Retina (tissue), 1 donor: ENCODE results near the gene NXT1.

ENCODE experiments used
- DNase-seq: peaks from one replicate; pipeline ENCODE4 v3.0.0-alpha.2; 2016

The NXT1 gene

DNA sequence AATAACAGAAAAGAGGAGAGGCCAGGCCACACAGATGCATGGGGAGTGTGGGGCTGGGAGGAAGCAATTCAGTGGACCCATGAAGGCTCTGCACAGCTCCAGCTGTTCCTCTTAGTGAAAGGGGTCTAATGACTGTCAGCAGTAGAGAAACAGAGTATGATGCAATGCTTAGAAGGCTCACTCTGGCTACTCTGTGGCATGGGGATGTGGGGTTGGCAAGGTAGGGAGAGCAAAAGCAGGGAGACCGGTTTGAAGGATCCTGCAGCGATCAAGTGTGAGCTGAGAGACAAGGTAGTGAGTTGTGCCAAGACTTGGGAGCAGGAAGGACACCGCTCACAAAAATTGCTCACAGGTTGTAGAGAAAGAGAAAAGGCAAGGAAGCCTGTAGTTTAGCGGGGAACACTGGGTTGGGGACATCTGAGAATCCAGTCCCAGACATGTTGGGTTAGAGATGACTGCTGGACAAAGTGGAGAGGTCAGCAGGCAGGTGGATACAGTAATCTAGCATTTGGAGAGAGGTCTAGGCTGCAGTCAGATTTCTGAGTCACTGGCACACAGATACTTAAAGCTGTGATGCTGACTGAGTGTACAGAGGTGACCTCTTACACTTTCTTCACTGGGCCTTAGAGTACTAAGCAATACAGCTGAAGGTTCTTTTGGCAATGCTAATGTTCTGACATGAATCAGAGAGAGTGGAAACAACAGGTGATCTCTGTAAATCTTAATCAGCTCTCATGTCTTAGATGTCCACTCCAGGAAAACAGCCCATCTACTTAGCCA lies 43.6 kb downstream of the NXT1 start:
- DNase-seq, result no peak

DNA sequence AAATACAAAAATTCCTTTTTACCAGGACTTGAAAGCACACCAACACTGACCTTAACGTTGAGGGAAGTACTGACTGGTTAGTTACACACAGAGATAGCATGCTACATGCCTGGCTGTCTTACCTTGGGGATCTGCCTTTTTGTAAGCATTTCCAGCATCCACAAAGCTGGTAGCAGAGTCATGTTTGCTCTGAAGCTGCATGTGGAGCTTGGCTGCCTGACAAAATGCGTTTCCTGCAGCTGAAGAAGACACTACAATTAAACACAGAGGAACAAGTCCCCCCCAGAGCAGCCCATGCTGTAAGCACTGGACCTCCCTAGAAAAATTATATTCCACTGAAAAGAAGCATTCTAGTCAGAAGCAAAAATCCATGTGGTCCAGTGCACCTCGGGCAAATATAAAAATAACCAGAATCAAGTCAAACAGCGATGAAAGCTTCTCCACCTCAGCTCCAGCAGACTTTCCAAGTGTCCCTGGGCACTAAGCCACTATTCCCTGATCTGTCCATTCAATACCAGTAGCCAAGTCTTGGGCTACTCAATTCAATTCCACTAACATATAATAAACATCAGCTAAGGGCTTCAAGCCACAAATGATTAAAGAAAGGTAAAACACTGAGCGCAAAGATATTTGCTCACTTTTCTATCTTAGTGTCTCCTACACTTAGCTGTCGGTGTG lies 46.5 kb downstream of the NXT1 start:
- no peak for DNase-seq

DNA sequence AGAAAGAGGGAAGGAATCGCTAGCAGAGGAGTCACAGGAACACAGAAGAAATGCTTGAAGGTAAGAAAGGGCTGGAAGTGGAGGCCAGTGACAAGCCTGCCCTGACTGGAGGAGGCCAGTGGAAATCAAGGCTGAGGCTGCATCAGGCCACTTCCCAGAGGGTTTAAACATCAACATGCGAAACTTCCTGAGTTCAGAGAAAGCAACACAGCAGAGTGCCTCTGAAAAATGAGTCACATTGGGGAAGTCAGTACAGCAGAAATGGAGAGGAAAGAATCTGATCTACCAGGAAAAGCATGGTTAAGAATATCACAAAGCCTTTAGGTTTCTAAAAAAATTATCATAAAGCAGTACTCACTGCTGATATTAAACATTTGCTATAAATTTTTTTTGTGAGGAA lies 47.4 kb downstream of the NXT1 start:
- DNase-seq, result no peak

DNA sequence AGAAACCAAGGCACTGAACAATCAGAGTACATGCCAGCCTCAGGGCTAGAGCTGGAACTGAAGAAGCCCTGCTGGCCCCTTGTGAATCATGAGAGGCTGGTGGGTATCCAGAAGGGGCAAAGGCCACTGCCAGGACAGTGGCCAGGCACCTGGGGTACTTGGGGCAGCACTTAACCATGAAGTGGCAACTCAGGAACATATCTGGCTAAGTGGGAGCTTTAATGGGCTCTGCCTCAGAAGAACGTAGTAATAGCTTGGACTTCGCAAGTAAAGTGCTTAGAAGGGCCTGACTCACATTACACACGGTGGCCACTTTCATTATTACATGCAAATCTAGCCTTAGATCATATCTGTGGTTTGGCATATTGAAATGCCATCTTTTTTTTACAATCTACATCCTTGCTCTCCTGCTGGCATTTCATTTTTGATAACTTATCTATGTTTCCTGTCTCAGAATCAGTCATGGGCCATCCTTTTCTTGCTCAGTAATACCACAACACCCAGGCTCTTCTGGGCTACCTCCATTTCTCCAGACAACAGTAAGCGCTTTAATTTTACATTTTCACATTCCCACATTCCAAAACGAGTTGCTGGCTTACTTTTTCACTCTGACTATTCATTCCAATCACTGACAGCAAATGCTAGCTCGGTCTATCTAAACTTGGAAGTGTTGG lies 49.1 kb downstream of the NXT1 start:
- DNase-seq, result no peak

DNA sequence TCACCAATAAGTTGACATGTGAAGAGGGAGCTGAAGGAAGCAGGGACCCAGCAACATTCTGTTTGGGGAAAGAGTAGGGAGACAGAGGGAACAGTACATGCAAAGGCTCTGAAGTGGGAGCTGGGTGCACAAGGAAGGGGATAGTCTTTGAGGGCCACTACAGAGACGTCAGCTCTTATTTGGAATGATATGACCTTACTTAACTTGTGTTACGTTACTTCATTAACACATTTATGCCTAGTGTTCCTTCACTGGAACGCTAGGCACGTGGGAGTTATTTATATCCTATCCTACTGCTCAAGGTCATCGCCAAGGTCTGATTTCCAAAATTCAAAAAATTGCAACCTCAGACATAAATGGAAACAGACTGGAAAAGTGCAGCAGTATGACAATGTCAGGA lies 50.5 kb downstream of the NXT1 start:
- no peak for DNase-seq

DNA sequence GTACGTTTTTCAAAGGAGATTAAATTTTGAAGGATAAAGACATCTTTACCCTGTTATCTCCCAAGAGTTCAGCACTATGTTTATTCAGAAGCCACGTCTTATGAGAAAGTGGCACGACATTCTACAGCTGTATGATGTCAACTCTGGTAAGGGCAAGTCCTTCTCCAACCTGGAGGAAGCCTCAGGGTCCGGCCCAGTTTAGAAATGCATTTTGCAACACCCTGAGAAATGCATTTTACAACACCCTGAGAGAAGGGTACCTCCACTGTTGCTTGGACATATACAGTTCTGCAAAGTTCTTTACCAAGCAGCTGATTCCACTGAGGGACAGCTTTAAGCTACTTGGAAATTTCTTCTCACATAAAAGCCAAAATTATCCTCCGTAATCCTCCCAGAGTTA lies 53.2 kb downstream of the NXT1 start:
- no peak for DNase-seq

DNA sequence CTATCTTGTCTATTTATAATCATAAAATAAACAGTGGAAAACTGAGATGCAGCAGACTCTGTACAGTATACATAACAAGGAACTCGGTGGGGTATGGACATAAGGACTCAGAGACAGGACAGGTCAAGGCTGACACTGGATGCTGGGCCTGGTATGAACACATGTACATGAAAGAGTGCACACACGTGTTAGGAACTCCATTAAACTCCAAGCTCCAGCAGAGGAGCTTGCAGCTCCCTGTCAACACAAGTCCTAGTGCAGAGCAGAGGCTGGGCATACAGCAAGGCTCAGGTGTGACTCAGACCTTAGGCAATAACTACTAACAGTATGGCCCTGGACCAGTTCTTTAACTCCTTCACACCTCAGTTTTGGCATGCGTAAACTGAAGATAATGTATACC lies 53.6 kb downstream of the NXT1 start:
- no peak for DNase-seq
